Measurements from ENCODE around the gene TASL.

The TASL gene

DNA sequence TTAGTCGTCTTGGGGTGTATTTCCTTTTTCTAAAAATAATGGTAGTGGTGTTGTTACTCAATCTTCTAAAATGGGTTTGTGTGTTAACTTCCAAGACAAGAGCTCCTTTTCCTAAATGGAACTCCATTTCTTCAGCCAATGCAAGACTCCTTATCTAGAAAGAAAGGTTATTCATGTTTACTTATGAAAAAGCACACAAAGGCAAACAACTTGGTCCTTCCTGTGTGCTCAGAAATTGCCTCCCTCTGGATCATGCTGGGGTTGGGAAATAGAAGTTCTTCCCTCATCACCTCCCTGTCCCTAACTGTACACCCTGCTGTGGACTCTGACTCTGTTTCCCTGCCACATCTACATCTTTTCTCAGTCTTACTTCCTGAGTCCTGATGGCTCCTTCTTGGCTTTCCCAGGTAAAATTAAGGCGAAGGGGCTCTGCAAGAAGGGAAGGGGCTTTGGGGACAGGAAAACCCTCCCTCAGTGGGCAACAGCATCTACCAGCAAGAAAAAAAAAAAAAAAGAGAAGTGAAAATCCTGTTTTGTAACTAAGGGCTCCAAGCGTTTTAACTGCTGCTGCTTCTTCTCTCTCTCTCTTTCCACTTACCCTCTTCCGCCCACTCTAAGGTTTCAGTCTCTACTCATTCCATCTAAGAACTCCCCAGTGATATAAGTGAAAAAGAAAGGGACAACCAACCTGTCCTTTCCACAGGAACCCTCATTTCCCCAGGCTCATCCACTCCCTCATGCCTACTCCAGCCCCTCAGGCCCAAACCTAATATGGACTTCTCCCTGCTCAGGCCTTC is 19.8 kb upstream of the TASL start:
- Histone ChIP-seq H3K9ac (ENCODE audit: low read length) (no peak overlapping the region), H3K14ac (ENCODE audit: low read length) (no peak overlapping the region), H3K27ac (ENCODE audit: low read depth, low read length) (no peak overlapping the region), H3K36me3 (ENCODE audit: control insufficient read depth in 1 of 2, insufficient read depth in 2 of 2, low read length in 2 of 2) (no peaks in the 10 kb centered on the region), H3K23ac (ENCODE audit: low read length) (no peak overlapping the region), H4K8ac (ENCODE audit: low read depth, low read length) (no peak overlapping the region), H3K79me1 (ENCODE audit: low read length) (no peaks in the 10 kb centered on the region), H2AFZ (ENCODE audit: insufficient read depth, low read length, poor library complexity) (no peak overlapping the region), H3K18ac (ENCODE audit: low read length) (no peak overlapping the region), H3K27me3 (ENCODE audit: insufficient read depth, low read length) (no peaks in the 10 kb centered on the region), H2BK5ac (ENCODE audit: low read depth, low read length, poor library complexity) (no peak overlapping the region), H3K4me1 (ENCODE audit: control insufficient read depth in 1 of 2, insufficient read depth in 2 of 2, low read length in 2 of 2) (no peaks in the 10 kb centered on the region), H4K12ac (ENCODE audit: low read depth, low read length) (no peak overlapping the region), H4K91ac (ENCODE audit: low read depth, low read length) (no peak overlapping the region), H3K79me2 (ENCODE audit: control insufficient read depth, insufficient read depth, low read length, poor library complexity) (no peaks in the 10 kb centered on the region), H3K4me2 (ENCODE audit: low read length) (no peak overlapping the region), H3K4ac (ENCODE audit: low read depth, low read length) (no peak overlapping the region), H2BK12ac (ENCODE audit: low read length) (no peak overlapping the region), H3K9me3 (ENCODE audit: insufficient read depth, low read depth, low read length) (no peaks in the 10 kb centered on the region), H2AK5ac (ENCODE audit: low read length) (no peak overlapping the region), H3K4me3 (ENCODE audit: low read depth, low read length) (no peak overlapping the region), H2BK120ac (ENCODE audit: insufficient read depth, low read length, poor library complexity) (no peak overlapping the region)
- WGBS (ENCODE audit: extremely low coverage, insufficient coverage, insufficient read length) = no CpG with 5 or more reads among the region's 4 CpGs
- no peak for DNase-seq

DNA sequence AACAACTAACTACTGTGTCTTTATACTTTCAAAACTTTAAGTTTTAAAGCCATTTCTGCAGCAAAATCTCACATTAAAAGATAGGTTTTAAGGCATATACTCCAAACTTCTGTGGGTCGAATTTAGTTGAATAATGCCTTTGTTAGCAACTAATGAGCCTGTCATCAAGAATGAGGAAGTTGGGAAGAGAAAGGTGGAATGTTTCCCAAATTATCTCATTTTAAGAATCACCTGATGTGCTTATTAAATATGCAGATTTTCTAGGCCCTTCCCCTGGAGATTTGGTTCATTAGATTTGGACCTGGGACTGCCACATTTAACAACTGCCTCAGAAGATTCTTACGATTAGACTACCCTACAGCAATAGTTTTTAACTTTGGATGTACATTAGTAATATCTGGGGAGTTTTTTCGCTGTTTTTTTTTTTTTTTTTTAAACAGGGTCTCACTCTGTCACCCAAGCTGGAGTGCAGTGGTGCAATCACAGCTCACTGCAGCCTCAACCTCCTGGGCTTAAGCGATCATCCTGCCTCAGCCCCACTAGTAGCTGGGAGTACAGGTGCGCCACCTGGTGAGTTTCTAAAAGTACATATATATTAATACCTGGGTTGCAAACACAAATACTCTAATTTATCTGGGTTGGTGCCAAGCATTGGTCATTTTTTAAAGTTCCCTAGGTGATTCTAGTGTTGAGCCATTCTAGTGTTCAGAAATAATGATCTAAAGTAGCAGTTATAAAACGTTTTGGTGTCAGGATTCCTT is 16.1 kb upstream of the TASL start:
- Histone ChIP-seq H2BK5ac (ENCODE audit: low read depth, low read length, poor library complexity) (no peak overlapping the region), H3K4me2 (ENCODE audit: low read length) (no peak overlapping the region), H3K23ac (ENCODE audit: low read length) (no peak overlapping the region), H2AK5ac (ENCODE audit: low read length) (no peak overlapping the region), H3K79me2 (ENCODE audit: control insufficient read depth, insufficient read depth, low read length, poor library complexity) (no peaks in the 10 kb centered on the region), H3K36me3 (ENCODE audit: control insufficient read depth in 1 of 2, insufficient read depth in 2 of 2, low read length in 2 of 2) (no peaks in the 10 kb centered on the region), H3K9ac (ENCODE audit: low read length) (no peak overlapping the region), H2BK12ac (ENCODE audit: low read length) (no peak overlapping the region), H3K4me3 (ENCODE audit: low read depth, low read length) (no peak overlapping the region), H4K12ac (ENCODE audit: low read depth, low read length) (no peak overlapping the region), H3K4me1 (ENCODE audit: control insufficient read depth in 1 of 2, insufficient read depth in 2 of 2, low read length in 2 of 2) (no peaks in the 10 kb centered on the region), H3K18ac (ENCODE audit: low read length) (no peak overlapping the region), H4K91ac (ENCODE audit: low read depth, low read length) (no peak overlapping the region), H3K4ac (ENCODE audit: low read depth, low read length) (no peak overlapping the region), H3K14ac (ENCODE audit: low read length) (no peak overlapping the region), H4K8ac (ENCODE audit: low read depth, low read length) (no peak overlapping the region), H3K27me3 (ENCODE audit: insufficient read depth, low read length) (no peaks in the 10 kb centered on the region), H2BK120ac (ENCODE audit: insufficient read depth, low read length, poor library complexity) (no peak overlapping the region), H3K79me1 (ENCODE audit: low read length) (no peaks in the 10 kb centered on the region), H3K27ac (ENCODE audit: low read depth, low read length) (no peak overlapping the region), H3K9me3 (ENCODE audit: insufficient read depth, low read depth, low read length) (no peaks in the 10 kb centered on the region), H2AFZ (ENCODE audit: insufficient read depth, low read length, poor library complexity) (no peak overlapping the region)
- no CpG with 5 or more reads among the region's 6 CpGs for WGBS (ENCODE audit: extremely low coverage, insufficient coverage, insufficient read length)
- DNase-seq = no peak

DNA sequence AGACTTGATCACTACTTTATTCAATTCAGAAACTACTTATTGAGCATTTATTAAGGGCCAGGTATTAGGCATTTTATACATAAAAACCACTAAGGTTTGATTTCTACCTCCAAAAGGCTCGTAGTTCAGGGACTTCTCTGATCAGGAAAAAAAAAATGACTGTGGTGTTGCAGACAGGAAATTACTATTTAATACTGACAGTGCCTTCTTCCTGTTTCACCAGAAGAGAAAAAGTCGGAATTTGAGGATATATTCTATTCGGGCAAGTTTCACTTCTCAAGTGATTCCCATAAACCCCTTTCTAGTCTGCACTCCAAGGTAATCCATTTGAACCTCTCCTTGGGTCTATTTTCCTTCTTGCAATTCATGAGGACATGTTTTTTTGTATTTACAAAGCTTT is 15.3 kb upstream of the TASL start:
- no peaks in the 10 kb centered on the region for H3K9me3 ChIP-seq (ENCODE audit: insufficient read depth, low read depth, low read length)
- H3K79me1 ChIP-seq (ENCODE audit: low read length) = no peaks in the 10 kb centered on the region
- no peaks in the 10 kb centered on the region for H3K4me1 ChIP-seq (ENCODE audit: control insufficient read depth in 1 of 2, insufficient read depth in 2 of 2, low read length in 2 of 2)
- no peak overlapping the region for H3K9ac ChIP-seq (ENCODE audit: low read length)
- H3K23ac ChIP-seq (ENCODE audit: low read length) = no peak overlapping the region
- H3K14ac ChIP-seq (ENCODE audit: low read length) = no peak overlapping the region
- H2AK5ac ChIP-seq (ENCODE audit: low read length) = no peak overlapping the region
- no peak overlapping the region for H3K4ac ChIP-seq (ENCODE audit: low read depth, low read length)
- DNase-seq = no peak
- H3K4me3 ChIP-seq (ENCODE audit: low read depth, low read length) = no peak overlapping the region
- no peak overlapping the region for H3K27ac ChIP-seq (ENCODE audit: low read depth, low read length)
- no peak overlapping the region for H2BK120ac ChIP-seq (ENCODE audit: insufficient read depth, low read length, poor library complexity)
- no peaks in the 10 kb centered on the region for H3K36me3 ChIP-seq (ENCODE audit: control insufficient read depth in 1 of 2, insufficient read depth in 2 of 2, low read length in 2 of 2)
- no peak overlapping the region for H2AFZ ChIP-seq (ENCODE audit: insufficient read depth, low read length, poor library complexity)
- no peak overlapping the region for H3K4me2 ChIP-seq (ENCODE audit: low read length)
- no peak overlapping the region for H4K91ac ChIP-seq (ENCODE audit: low read depth, low read length)
- H3K79me2 ChIP-seq (ENCODE audit: control insufficient read depth, insufficient read depth, low read length, poor library complexity) = no peaks in the 10 kb centered on the region
- H4K8ac ChIP-seq (ENCODE audit: low read depth, low read length) = no peak overlapping the region
- no peak overlapping the region for H2BK5ac ChIP-seq (ENCODE audit: low read depth, low read length, poor library complexity)
- H3K27me3 ChIP-seq (ENCODE audit: insufficient read depth, low read length) = no peaks in the 10 kb centered on the region
- WGBS (ENCODE audit: extremely low coverage, insufficient coverage, insufficient read length) = no CpG with 5 or more reads among the region's 3 CpGs
- no peak overlapping the region for H2BK12ac ChIP-seq (ENCODE audit: low read length)
- no peak overlapping the region for H4K12ac ChIP-seq (ENCODE audit: low read depth, low read length)
- H3K18ac ChIP-seq (ENCODE audit: low read length) = no peak overlapping the region

DNA sequence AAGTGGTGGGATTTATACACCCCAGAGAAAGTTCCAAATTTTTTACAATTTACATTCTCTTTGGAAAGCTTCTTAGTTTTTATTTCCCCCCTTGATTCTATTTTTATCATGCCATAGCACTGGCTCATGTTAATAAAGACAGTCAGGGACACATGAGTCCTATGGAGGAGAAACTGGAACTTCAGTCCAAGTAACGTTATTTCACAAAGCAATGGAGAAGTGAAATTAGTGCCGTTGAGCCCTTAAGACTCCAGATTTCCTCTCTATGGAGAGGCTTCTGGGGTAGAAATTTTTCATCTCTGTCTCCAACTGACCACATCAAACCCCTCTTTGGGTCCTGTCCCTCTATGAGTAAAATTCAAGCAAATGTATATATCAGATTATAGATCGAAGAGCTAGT is 12.8 kb upstream of the TASL start:
- no peaks in the 10 kb centered on the region for H3K4me1 ChIP-seq (ENCODE audit: control insufficient read depth in 1 of 2, insufficient read depth in 2 of 2, low read length in 2 of 2)
- no peak overlapping the region for H2BK12ac ChIP-seq (ENCODE audit: low read length)
- no peaks in the 10 kb centered on the region for H3K27me3 ChIP-seq (ENCODE audit: insufficient read depth, low read length)
- H3K9me3 ChIP-seq (ENCODE audit: insufficient read depth, low read depth, low read length) = no peaks in the 10 kb centered on the region
- H3K36me3 ChIP-seq (ENCODE audit: control insufficient read depth in 1 of 2, insufficient read depth in 2 of 2, low read length in 2 of 2) = no peaks in the 10 kb centered on the region
- no peak overlapping the region for H3K4me2 ChIP-seq (ENCODE audit: low read length)
- H4K8ac ChIP-seq (ENCODE audit: low read depth, low read length) = no peak overlapping the region
- DNase-seq = no peak
- H2BK5ac ChIP-seq (ENCODE audit: low read depth, low read length, poor library complexity) = no peak overlapping the region
- no peak overlapping the region for H3K4me3 ChIP-seq (ENCODE audit: low read depth, low read length)
- H3K9ac ChIP-seq (ENCODE audit: low read length) = no peak overlapping the region
- H2BK120ac ChIP-seq (ENCODE audit: insufficient read depth, low read length, poor library complexity) = no peak overlapping the region
- no peak overlapping the region for H4K12ac ChIP-seq (ENCODE audit: low read depth, low read length)
- H3K14ac ChIP-seq (ENCODE audit: low read length) = no peak overlapping the region
- no peaks in the 10 kb centered on the region for H3K79me1 ChIP-seq (ENCODE audit: low read length)
- no peak overlapping the region for H3K4ac ChIP-seq (ENCODE audit: low read depth, low read length)
- H3K23ac ChIP-seq (ENCODE audit: low read length) = no peak overlapping the region
- no peak overlapping the region for H4K91ac ChIP-seq (ENCODE audit: low read depth, low read length)
- H3K27ac ChIP-seq (ENCODE audit: low read depth, low read length) = no peak overlapping the region
- no peak overlapping the region for H3K18ac ChIP-seq (ENCODE audit: low read length)
- H3K79me2 ChIP-seq (ENCODE audit: control insufficient read depth, insufficient read depth, low read length, poor library complexity) = no peaks in the 10 kb centered on the region
- no peak overlapping the region for H2AFZ ChIP-seq (ENCODE audit: insufficient read depth, low read length, poor library complexity)
- no peak overlapping the region for H2AK5ac ChIP-seq (ENCODE audit: low read length)
- no CpG with 5 or more reads among the region's 3 CpGs for WGBS (ENCODE audit: extremely low coverage, insufficient coverage, insufficient read length)

Measured in trophoblast cell (in vitro differentiated cells and primary cell).